Activated CD4-positive, alpha-beta T cell treated with anti-CD3 and anti-CD28 coated beads, Interleukin-2, amount 50 U/mL, for 48 hours (primary cell): ENCODE results near the gene SLC29A3.
A peak's percentile ranks its signal among the peaks of the same experiment; 100 is the strongest.
"Not testable (repeated sequence)": the region's sequence is repeated elsewhere in the genome, so short reads cannot be mapped to it uniquely, and the experiment has no call there.

Source experiments
- DNase-seq, 2 experiments: peaks; one replicate each; pipeline ENCODE4 v3.0.0-alpha.2; 2020

SLC29A3 gene

DNA sequence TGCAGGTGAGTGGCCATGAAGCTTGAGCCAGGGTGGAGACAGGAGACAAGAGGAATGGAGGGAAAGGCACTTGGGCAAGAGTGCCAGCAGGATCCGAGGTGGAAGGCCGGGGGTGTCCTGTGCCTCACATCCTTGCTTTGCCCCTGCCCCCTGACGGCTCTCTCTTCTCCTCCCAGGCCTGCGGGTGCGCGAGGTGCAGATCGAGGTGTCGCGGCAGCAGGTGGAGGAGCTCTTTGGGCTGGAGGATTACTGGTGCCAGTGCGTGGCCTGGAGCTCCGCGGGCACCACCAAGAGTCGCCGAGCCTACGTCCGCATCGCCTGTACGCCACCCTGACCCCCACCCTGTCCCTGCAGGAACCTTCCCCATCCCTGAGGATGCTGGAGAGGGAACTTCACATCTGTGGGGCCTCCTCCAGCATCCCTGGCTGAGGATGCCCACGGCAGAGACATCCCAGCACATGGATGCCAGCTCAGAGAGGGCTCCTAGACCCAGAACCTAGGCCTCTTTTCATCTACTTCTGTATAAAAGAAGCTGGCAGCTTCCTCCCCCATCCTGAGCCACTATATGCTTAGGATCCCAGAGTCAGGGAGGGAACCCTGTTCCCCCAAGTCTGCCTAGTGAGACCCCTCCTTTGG is 34.4 kb upstream of the SLC29A3 start:
- no peak for DNase-seq

DNA sequence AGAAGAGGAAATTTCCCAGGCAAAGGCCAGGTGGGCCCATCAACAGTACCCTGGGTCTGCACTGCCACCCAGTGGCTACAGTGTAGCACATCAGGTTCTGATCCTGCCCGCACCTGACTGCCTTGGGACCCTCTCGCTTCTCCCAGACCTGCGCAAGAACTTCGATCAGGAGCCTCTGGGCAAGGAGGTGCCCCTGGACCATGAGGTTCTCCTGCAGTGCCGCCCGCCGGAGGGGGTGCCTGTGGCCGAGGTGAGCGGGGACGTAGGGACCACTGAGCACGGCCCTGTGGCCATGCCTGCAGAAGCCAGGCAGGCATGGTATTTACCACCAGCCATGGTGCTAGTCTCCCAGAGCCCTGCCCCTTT is 33.9 kb upstream of the SLC29A3 start:
- DNase-seq, result peak; percentile 40 to 46

DNA sequence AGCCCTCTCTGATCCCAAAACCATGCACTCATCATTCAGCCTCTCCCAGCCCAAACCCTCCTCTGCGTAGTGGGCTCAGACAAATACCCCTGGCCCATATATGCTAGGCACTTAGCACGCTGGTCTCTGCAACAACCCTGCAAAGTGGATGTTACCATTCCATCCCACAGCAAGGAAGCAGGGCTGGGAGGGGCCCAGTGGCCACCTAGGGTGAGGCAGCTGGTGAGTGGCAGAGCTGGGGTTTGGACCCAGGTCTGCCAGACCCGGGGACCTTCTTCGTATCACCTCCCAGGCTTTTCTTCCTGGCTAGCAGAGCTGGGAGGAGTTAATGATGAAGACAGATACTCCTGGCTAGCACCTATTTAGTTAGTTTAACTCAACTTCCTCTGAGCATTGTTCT is 33.1 kb upstream of the SLC29A3 start:
- no peak for DNase-seq

DNA sequence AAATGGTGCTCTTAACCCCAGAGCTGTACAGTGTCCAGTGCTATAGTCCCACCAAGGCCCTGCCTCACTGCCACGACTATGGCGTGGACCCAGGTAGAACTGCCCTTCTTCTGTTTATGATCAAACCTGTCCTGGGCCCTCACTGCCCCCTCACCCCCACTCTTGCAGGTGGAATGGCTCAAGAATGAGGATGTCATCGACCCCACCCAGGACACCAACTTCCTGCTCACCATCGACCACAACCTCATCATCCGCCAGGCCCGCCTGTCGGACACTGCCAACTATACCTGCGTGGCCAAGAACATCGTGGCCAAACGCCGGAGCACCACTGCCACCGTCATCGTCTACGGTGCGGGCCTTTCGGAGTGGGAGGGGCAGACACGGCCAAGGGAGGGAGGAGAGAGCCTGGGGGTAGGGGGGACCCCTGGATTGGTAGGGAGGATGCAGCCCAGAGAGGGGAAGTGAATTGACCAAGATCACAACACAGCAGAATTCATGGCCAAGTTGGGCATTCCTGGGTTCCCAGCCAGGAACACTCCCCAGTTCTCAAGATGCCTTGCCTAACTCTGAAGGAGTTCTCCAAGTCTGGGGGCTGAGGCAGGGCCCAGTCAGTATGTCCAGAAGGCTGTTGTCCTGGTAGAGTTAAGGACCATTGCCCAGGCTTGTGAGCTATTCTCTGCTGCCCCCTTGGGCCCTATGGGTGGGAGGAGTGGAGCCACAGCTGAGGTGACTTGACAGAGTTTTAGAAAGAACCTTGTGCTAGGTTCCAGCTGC is 32.4 kb upstream of the SLC29A3 start:
- DNase-seq, result no peak

DNA sequence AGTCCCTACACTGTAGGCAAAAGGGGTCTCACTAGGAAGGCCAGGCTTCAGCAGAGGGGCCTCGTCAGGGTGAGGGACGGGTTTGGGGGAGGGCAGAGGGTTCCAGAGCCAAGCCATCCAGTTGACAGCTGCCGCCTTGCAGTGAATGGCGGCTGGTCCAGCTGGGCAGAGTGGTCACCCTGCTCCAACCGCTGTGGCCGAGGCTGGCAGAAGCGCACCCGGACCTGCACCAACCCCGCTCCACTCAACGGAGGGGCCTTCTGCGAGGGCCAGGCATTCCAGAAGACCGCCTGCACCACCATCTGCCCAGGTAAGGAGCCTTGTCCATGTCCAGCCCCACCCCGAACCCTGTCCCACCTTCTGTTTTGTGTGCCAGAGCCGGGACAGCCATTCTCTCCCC is 31.6 kb upstream of the SLC29A3 start:
- no peak for DNase-seq

DNA sequence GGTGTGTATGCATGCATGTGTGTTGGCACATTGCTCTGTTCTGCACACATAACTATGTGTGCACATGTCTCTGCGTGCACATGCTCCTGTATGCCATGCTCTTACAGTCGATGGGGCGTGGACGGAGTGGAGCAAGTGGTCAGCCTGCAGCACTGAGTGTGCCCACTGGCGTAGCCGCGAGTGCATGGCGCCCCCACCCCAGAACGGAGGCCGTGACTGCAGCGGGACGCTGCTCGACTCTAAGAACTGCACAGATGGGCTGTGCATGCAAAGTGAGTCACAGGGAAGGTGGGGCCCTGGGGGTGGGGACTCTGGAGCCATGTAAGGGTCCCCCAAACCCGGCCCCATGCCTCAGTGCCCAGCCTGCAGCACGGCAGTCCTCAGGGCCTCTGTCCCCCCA is 30.6 kb upstream of the SLC29A3 start:
- DNase-seq, result no peak

DNA sequence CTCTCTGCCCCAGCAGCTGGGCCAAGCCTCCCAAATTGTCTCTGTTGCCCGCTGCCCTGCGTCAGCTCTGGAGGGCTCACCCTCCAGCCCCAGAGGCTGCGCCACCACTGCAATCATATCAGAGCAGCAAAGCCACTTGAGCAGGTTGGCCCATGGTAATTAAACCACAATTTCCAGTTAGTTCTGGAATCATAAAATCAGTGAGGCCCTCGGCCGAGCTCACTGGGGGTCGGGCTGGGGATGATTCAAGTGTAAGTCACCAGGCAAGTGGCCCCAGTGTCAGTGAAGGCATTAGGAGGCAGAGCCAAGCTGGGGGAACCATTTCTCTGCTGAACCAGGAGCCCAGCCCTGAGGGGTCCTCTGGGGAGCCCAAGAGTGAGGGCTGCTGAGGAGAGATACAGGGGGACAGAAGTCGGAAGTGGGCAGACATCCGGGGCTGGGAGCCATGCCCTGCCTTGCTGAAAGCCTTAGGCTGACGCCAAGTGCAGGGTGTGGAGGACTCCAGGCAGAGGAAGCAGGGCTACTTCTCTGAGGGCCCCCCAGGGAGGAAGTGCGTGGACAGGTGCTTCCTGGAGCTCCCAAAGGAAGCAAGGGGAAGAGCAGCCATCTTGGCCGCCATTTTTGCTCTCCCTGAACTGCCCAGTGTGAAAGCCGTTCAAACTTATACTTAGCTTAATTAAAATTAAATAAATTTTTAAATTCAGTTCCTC is 29.5 kb upstream of the SLC29A3 start:
- DNase-seq, result no peak

DNA sequence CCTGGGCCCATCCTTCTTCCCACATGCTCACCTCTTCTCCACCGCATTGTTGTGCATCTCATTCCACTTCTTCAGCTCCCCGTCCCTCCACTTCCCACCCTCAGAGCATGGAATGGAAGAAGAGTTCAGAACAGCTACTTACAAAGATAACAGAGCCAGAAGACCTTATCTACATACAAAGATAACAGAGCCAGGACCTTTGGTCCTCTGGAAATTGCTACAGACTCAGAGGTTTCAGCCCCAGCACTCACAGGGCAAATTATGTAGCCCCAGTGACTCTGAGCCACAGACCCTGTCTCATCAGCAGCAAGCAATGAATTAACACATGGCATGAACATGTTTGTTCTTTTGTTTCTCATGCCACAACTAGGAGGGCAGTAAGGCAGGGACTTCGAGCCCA is 28.7 kb upstream of the SLC29A3 start:
- DNase-seq, result no peak

DNA sequence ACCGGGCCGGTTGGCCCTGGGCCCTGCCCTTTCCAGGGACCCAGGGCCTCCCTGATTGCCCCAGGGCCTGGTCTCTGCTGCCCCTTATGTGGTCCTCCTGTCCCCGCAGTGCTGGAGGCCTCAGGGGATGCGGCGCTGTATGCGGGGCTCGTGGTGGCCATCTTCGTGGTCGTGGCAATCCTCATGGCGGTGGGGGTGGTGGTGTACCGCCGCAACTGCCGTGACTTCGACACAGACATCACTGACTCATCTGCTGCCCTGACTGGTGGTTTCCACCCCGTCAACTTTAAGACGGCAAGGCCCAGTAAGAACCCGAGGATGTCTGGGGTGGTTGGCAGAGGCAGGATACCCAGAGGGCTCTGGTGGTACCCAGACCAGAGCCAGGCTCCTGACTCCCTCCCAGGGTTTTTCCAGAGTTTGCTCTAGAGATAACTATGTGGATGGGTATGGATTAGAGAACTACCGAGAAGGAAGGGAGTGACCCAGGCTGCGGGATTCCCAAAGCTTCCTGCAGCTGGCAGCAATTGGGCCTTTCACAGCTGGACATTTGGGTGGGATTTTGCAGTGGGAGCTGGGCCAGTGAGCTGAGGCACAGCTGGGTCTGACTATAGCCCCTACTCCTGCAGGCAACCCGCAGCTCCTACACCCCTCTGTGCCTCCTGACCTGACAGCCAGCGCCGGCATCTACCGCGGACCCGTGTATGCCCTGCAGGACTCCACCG is 28.1 kb upstream of the SLC29A3 start:
- no peak for DNase-seq

DNA sequence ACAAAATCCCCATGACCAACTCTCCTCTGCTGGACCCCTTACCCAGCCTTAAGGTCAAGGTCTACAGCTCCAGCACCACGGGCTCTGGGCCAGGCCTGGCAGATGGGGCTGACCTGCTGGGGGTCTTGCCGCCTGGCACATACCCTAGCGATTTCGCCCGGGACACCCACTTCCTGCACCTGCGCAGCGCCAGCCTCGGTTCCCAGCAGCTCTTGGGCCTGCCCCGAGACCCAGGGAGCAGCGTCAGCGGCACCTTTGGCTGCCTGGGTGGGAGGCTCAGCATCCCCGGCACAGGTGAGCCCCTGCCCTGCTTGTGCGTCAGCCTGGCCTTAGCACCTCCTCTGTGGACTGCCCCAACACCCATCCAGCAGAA is 27.5 kb upstream of the SLC29A3 start:
- no peak for DNase-seq

DNA sequence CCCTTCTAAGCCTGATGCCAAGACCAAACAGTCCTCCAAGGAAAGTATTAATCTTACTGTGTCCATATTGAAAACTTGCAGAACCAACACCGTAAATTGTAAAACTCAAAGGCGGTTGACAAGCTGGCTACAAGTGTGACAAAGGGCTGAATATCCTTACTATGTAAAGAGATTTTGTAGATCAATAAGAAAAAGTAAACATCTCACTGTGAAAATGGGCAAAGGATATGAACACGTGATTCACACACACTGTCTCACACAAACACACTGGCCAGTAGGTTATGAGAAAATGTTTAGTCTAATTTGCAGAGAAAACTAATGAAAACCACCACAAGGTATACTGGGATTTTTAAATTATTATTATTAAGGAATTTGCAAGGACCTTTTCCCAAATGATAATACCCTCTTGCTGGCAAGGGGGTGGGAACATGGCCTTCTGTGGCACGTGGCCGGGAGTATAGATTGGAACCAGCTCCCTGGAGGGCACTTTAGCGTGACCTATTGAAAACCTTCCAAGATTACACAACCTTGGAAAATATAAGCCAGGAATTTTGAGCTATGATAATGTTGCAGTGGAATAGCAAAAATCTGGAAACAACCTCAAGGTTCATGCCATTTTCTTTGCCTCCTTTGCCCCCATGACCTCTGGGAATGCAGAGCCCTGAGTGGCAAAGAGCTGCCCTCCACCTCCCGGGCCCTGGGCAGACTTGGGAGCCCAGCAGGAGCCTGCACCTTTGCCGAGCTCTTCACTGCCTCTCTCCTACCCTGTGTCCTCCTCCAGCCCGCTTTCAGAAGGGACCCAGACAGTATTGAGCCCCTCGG is 26.2 kb upstream of the SLC29A3 start:
- no peak for DNase-seq

DNA sequence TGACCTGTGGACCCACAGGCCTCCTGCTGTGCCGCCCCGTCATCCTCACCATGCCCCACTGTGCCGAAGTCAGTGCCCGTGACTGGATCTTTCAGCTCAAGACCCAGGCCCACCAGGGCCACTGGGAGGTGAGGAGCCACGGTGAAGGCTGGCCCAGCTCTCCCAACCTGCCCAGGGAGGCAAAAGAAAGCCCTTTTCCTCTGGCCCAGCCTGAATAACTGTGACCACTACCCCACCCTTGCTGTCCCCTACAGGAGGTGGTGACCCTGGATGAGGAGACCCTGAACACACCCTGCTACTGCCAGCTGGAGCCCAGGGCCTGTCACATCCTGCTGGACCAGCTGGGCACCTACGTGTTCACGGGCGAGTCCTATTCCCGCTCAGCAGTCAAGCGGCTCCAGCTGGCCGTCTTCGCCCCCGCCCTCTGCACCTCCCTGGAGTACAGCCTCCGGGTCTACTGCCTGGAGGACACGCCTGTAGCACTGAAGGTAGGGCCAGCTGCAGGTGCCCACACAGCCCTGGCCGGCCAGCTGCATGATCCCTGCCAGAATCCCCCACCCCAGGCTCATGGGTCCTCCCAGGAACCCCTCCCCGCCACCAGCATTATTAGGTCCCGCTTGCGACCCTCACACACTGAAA is 25.5 kb upstream of the SLC29A3 start:
- DNase-seq, result no peak

DNA sequence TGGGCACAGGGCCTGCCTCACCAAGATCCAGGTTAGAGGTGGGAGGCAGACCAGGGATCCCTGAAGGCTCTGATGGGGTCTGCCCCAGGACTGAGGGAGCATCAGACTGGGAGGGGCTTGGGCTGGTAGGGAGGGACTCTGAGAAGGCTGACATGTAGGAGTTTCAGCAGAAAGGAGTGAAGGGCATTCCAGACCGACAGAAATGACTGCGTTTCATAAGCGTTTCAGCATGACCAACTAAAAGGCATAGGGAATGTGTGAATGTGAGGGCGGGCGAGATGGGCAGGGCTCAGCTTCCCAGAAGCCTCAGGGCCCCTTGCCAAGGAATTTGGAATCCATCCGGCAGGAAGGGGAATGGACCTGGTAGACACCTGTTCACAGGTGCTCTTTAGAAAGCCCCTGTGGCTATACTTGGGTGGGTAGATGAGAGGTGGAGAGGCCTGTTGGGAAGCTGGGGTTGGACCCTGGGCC is 24.9 kb upstream of the SLC29A3 start:
- DNase-seq, result no peak

DNA sequence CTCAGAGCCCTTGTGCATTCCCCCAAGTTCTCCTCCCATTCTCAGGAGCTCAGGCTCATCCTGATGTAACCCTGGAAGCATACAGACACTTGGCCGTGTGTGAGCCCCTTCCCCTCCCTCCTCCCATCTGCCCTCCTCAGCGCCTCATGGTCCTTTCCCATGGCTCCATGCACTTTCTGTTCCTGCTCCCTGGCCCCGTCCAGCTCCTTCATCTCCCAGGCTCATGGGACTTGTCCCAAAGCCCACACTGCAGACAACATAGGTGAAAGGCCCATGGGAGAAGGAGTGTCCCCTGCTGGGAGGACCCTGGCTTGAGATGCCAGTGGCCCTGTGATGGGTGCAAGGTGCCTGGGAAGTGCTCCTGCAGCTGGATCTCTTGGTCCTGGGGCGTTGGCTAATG is 24.2 kb upstream of the SLC29A3 start:
- no peak for DNase-seq

DNA sequence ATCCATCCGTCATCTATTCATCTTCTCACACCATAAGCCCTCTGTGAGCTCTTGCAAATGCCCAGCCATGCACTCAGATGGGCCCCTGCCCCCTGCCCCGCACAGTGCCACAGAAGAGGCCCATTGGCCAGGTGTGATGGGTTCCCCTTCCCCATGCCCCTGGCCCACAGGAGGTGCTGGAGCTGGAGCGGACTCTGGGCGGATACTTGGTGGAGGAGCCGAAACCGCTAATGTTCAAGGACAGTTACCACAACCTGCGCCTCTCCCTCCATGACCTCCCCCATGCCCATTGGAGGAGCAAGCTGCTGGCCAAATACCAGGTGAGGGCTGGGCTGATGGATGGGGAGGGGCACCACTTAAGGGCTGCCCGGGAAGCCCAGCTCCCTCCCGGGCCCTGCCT is 23.4 kb upstream of the SLC29A3 start:
- no peak for DNase-seq

DNA sequence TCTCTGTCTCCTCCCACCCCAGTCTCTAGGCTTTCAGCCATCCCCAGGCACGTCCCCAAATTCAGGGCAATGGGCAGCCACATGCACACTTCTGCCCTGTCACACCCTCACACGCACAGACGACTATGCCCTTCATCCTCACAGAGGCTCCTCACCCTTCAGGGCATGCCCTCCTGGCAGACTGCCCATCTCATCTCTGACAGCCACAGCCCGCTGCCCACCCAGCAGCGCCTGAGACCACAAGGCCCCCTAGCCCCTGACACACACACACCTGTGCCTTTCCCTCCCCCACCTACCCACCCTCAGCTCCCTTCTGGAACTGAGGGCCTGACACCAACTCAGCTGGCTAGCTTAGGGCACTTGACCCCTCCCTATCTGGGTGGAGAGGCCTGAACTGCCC is 23.0 kb upstream of the SLC29A3 start:
- no peak for DNase-seq

DNA sequence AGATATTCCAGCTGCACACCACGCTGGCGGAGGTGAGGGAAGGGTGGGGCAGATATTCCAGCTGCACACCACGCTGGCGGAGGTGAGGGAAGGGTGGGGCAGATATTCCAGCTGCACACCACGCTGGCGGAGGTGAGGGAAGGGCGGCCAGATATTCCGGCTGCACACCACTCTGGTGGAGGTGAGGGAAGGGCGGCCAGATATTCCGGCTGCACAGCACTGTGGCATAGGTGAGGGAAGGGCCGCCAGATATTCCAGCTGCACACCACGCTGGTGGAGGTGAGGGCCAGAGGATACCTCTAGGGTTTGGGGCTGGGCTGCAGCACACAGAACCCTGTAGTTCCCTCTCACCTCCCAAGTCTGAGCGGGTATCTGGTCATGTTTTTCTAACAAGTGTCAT is 22.2 kb upstream of the SLC29A3 start:
- DNase-seq, result not testable (repeated sequence)

DNA sequence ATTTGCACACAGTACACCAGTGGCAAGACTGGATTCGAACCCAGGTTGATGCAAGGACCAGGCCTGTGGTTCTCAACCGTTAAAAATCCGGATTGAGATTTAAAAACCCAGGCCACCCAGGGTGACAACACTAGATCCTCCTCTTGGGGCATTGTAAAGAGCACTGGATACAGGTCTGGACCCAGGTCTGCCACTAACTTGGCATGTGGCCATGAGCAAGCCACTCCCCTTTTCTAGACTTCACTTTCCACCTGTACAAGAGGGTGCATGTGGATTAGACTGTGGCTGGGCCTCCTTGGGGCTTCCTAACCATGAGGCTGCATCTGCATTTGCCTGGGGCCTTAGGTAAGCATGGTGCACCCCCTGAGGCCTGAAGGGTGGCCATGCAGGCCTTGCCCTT is 21.7 kb upstream of the SLC29A3 start:
- DNase-seq, result no peak

DNA sequence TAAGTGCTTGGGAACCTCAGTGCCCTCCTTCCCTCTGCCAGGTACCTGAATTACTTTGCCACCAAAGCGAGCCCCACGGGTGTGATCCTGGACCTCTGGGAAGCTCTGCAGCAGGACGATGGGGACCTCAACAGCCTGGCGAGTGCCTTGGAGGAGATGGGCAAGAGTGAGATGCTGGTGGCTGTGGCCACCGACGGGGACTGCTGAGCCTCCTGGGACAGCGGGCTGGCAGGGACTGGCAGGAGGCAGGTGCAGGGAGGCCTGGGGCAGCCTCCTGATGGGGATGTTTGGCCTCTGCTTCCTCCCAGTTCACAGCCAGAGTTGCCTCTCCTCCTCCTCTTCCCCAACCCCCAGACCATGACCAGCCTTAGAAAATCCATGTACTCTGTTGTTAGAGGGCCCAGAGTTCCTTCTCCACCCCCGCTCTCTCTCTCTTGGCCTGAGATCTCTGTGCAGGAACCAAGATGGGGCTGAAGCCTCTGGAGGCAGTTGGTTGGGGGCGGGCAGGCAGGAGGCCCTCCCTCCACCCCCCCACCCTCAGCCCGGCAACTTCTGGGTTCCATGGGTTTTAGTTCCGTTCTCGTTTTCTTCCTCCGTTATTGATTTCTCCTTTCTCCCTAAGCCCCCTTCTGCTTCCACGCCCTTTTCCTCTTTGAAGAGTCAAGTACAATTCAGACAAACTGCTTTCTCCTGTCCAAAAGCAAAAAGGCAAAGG is 19.8 kb upstream of the SLC29A3 start:
- DNase-seq, result no peak

DNA sequence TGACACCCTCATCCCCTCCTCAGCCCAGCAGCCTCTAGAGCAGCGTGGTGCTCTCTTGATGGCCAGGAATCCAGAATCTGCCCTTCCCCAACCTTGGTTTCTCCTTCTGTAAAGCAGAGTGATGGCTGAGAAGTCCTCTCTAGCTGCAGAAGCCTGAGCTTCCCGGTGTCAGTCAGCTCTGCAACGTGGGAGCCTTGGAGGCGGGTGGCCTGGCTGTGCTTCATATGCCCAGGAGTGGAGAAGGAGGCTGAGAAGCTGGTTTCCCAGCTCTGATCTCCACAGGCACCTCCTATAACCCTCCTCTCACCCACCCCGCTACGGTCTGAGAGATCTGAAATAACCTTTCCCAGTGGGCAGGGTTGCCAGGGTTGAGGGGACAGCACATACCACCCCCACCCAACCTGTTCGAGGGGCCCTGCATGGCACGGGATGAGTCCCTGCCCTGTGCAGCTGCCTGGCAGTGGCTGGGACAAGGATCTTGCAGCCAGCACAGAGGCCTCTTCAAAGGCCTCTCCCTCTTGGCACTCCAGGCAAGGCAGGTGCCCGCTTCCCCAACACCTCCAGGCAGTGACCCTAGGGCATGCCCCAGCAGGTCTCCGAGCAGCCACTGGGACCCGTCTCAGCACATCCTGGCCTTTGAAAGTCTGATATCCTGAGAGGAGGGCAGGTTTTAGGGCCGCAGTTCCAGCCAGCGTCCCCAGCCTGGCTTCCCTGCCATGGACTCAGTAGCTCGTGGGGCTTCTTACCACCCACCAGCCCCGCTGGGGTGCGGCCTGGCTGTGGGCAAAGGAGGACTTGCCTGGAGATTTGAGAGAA is 18.3 kb upstream of the SLC29A3 start:
- DNase-seq, result no peak
